ENCODE results near the gene STARD13.
A peak's percentile ranks its signal among the peaks of the same experiment; 100 is the strongest.

Gene STARD13

GRCh38 chr13:33321686-33322542 lies 36.4 kb upstream of the STARD13 start:
- Histone ChIP-seq H3K36me3 (ENCODE audit: control insufficient read depth in 5 of 5, insufficient read depth in 5 of 5, low read length in 5 of 5) (no peaks in the 10 kb centered on the region), H3K27ac (ENCODE audit: low read depth, low read length) (peak overlapping the region; percentile 63), H3K9me3 (ENCODE audit: control insufficient read depth in 5 of 5, low read length in 5 of 5) (peaks cover 0 to 7% (median 2%) of the 10 kb centered on the region in 5 donors), H3K27me3 (ENCODE audit: control insufficient read depth in 5 of 5, insufficient read depth in 4 of 5, low read length in 5 of 5) (no peaks in the 10 kb centered on the region), H3K9ac (ENCODE audit: low read length in 5 of 5) (peak overlapping the region in 1 of 5 donors; percentile 11), H3K4me3 (ENCODE audit: low read depth in 1 of 5, low read length in 5 of 5) (peak overlapping the region in 3 of 5 donors; percentile 41 to 46 (median 45)), H3K4me1 (ENCODE audit: control insufficient read depth in 5 of 5, insufficient read depth in 5 of 5, low read length in 5 of 5) (peaks cover 0 to 22% (median 14%) of the 10 kb centered on the region in 5 donors)

GRCh38 chr13:33319859-33320258 lies 34.3 kb upstream of the STARD13 start:
- Histone ChIP-seq H3K4me1 (ENCODE audit: control insufficient read depth in 5 of 5, insufficient read depth in 5 of 5, low read length in 5 of 5) (peaks cover 0 to 22% (median 9%) of the 10 kb centered on the region in 5 donors), H3K36me3 (ENCODE audit: control insufficient read depth in 5 of 5, insufficient read depth in 5 of 5, low read length in 5 of 5) (no peaks in the 10 kb centered on the region), H3K27me3 (ENCODE audit: control insufficient read depth in 5 of 5, insufficient read depth in 4 of 5, low read length in 5 of 5) (no peaks in the 10 kb centered on the region), H3K27ac (ENCODE audit: low read depth, low read length) (no peak overlapping the region), H3K9ac (ENCODE audit: low read length in 5 of 5) (no peak overlapping the region), H3K4me3 (ENCODE audit: low read depth in 1 of 5, low read length in 5 of 5) (no peak overlapping the region), H3K9me3 (ENCODE audit: control insufficient read depth in 5 of 5, low read length in 5 of 5) (peaks cover 0 to 7% (median 2%) of the 10 kb centered on the region in 5 donors)

- no peak overlapping the region for H3K4me3 ChIP-seq (ENCODE audit: low read depth in 1 of 5, low read length in 5 of 5)
- H3K9ac ChIP-seq (ENCODE audit: low read length in 5 of 5) = no peak overlapping the region
- H3K27ac ChIP-seq (ENCODE audit: low read depth, low read length) = no peak overlapping the region
- no peaks in the 10 kb centered on the region for H3K36me3 ChIP-seq (ENCODE audit: control insufficient read depth in 5 of 5, insufficient read depth in 5 of 5, low read length in 5 of 5)
- no peaks in the 10 kb centered on the region for H3K27me3 ChIP-seq (ENCODE audit: control insufficient read depth in 5 of 5, insufficient read depth in 4 of 5, low read length in 5 of 5)
- peaks cover 0 to 18% (median 5%) of the 10 kb centered on the region in 5 donors for H3K4me1 ChIP-seq (ENCODE audit: control insufficient read depth in 5 of 5, insufficient read depth in 5 of 5, low read length in 5 of 5)
- H3K9me3 ChIP-seq (ENCODE audit: control insufficient read depth in 5 of 5, low read length in 5 of 5) = peaks cover 0 to 7% (median 2%) of the 10 kb centered on the region in 5 donors
Observed at GRCh38 chr13:33318744-33319143, 33.2 kb upstream of the STARD13 start.

- H3K4me3 ChIP-seq (ENCODE audit: low read depth in 1 of 5, low read length in 5 of 5) = no peak overlapping the region
- H3K9ac ChIP-seq (ENCODE audit: low read length in 5 of 5) = no peak overlapping the region
- no peaks in the 10 kb centered on the region for H3K36me3 ChIP-seq (ENCODE audit: control insufficient read depth in 5 of 5, insufficient read depth in 5 of 5, low read length in 5 of 5)
- H3K9me3 ChIP-seq (ENCODE audit: control insufficient read depth in 5 of 5, low read length in 5 of 5) = peaks cover 0 to 7% (median 2%) of the 10 kb centered on the region in 5 donors
- H3K27ac ChIP-seq (ENCODE audit: low read depth, low read length) = no peak overlapping the region
- H3K4me1 ChIP-seq (ENCODE audit: control insufficient read depth in 5 of 5, insufficient read depth in 5 of 5, low read length in 5 of 5) = peaks cover 0 to 14% (median 5%) of the 10 kb centered on the region in 5 donors
- H3K27me3 ChIP-seq (ENCODE audit: control insufficient read depth in 5 of 5, insufficient read depth in 4 of 5, low read length in 5 of 5) = no peaks in the 10 kb centered on the region
Observed at GRCh38 chr13:33318037-33318436, 32.5 kb upstream of the STARD13 start.

- Histone ChIP-seq H3K9me3 (ENCODE audit: control insufficient read depth in 5 of 5, low read length in 5 of 5) (peaks cover 0 to 7% (median 2%) of the 10 kb centered on the region in 5 donors), H3K36me3 (ENCODE audit: control insufficient read depth in 5 of 5, insufficient read depth in 5 of 5, low read length in 5 of 5) (no peaks in the 10 kb centered on the region), H3K9ac (ENCODE audit: low read length in 5 of 5) (no peak overlapping the region), H3K27ac (ENCODE audit: low read depth, low read length) (no peak overlapping the region), H3K27me3 (ENCODE audit: control insufficient read depth in 5 of 5, insufficient read depth in 4 of 5, low read length in 5 of 5) (no peaks in the 10 kb centered on the region), H3K4me3 (ENCODE audit: low read depth in 1 of 5, low read length in 5 of 5) (no peak overlapping the region), H3K4me1 (ENCODE audit: control insufficient read depth in 5 of 5, insufficient read depth in 5 of 5, low read length in 5 of 5) (peaks cover 0 to 4% (median 3%) of the 10 kb centered on the region in 5 donors)
Observed at GRCh38 chr13:33316890-33317289, 31.3 kb upstream of the STARD13 start.

- peaks cover 0 to 5% (median 3%) of the 10 kb centered on the region in 5 donors for H3K4me1 ChIP-seq (ENCODE audit: control insufficient read depth in 5 of 5, insufficient read depth in 5 of 5, low read length in 5 of 5)
- H3K27ac ChIP-seq (ENCODE audit: low read depth, low read length) = no peak overlapping the region
- H3K9me3 ChIP-seq (ENCODE audit: control insufficient read depth in 5 of 5, low read length in 5 of 5) = peaks cover 0 to 6% (median 0%) of the 10 kb centered on the region in 5 donors
- H3K9ac ChIP-seq (ENCODE audit: low read length in 5 of 5) = no peak overlapping the region
- no peak overlapping the region for H3K4me3 ChIP-seq (ENCODE audit: low read depth in 1 of 5, low read length in 5 of 5)
- no peaks in the 10 kb centered on the region for H3K27me3 ChIP-seq (ENCODE audit: control insufficient read depth in 5 of 5, insufficient read depth in 4 of 5, low read length in 5 of 5)
- H3K36me3 ChIP-seq (ENCODE audit: control insufficient read depth in 5 of 5, insufficient read depth in 5 of 5, low read length in 5 of 5) = no peaks in the 10 kb centered on the region
Observed at GRCh38 chr13:33313504-33313903, 27.9 kb upstream of the STARD13 start.

GRCh38 chr13:33312861-33313212 lies 27.3 kb upstream of the STARD13 start:
- Histone ChIP-seq H3K4me1 (ENCODE audit: control insufficient read depth in 5 of 5, insufficient read depth in 5 of 5, low read length in 5 of 5) (peaks cover 0 to 5% (median 3%) of the 10 kb centered on the region in 5 donors), H3K27ac (ENCODE audit: low read depth, low read length) (no peak overlapping the region), H3K9me3 (ENCODE audit: control insufficient read depth in 5 of 5, low read length in 5 of 5) (peaks cover 0 to under 1% (median 0%) of the 10 kb centered on the region in 5 donors), H3K27me3 (ENCODE audit: control insufficient read depth in 5 of 5, insufficient read depth in 4 of 5, low read length in 5 of 5) (no peaks in the 10 kb centered on the region), H3K36me3 (ENCODE audit: control insufficient read depth in 5 of 5, insufficient read depth in 5 of 5, low read length in 5 of 5) (no peaks in the 10 kb centered on the region), H3K9ac (ENCODE audit: low read length in 5 of 5) (no peak overlapping the region), H3K4me3 (ENCODE audit: low read depth in 1 of 5, low read length in 5 of 5) (no peak overlapping the region)

- H3K9me3 ChIP-seq (ENCODE audit: control insufficient read depth in 5 of 5, low read length in 5 of 5) = no peaks in the 10 kb centered on the region
- H3K4me1 ChIP-seq (ENCODE audit: control insufficient read depth in 5 of 5, insufficient read depth in 5 of 5, low read length in 5 of 5) = peaks cover 0 to 5% (median 3%) of the 10 kb centered on the region in 5 donors
- H3K4me3 ChIP-seq (ENCODE audit: low read depth in 1 of 5, low read length in 5 of 5) = no peak overlapping the region
- no peak overlapping the region for H3K27ac ChIP-seq (ENCODE audit: low read depth, low read length)
- no peaks in the 10 kb centered on the region for H3K36me3 ChIP-seq (ENCODE audit: control insufficient read depth in 5 of 5, insufficient read depth in 5 of 5, low read length in 5 of 5)
- H3K9ac ChIP-seq (ENCODE audit: low read length in 5 of 5) = no peak overlapping the region
- no peaks in the 10 kb centered on the region for H3K27me3 ChIP-seq (ENCODE audit: control insufficient read depth in 5 of 5, insufficient read depth in 4 of 5, low read length in 5 of 5)
Observed at GRCh38 chr13:33312150-33312860, 26.8 kb upstream of the STARD13 start.

GRCh38 chr13:33311040-33311439 lies 25.5 kb upstream of the STARD13 start:
- Histone ChIP-seq H3K4me1 (ENCODE audit: control insufficient read depth in 5 of 5, insufficient read depth in 5 of 5, low read length in 5 of 5) (peaks cover 0 to 5% (median 3%) of the 10 kb centered on the region in 5 donors), H3K4me3 (ENCODE audit: low read depth in 1 of 5, low read length in 5 of 5) (no peak overlapping the region), H3K27me3 (ENCODE audit: control insufficient read depth in 5 of 5, insufficient read depth in 4 of 5, low read length in 5 of 5) (no peaks in the 10 kb centered on the region), H3K9me3 (ENCODE audit: control insufficient read depth in 5 of 5, low read length in 5 of 5) (no peaks in the 10 kb centered on the region), H3K36me3 (ENCODE audit: control insufficient read depth in 5 of 5, insufficient read depth in 5 of 5, low read length in 5 of 5) (no peaks in the 10 kb centered on the region), H3K27ac (ENCODE audit: low read depth, low read length) (no peak overlapping the region), H3K9ac (ENCODE audit: low read length in 5 of 5) (no peak overlapping the region)

Measured in subcutaneous abdominal adipose tissue (tissue), 5 donors.